ENCODE measurements around the gene RHBDD1. TPM values are rescaled to one million over a fixed set of nuclear protein-coding genes. Genes with fewer than 3 reads are reported as not detected.

Gene RHBDD1
- total RNA-seq, 2 donors from 2014 or later: 35.5 to 40.4 TPM

DNA sequence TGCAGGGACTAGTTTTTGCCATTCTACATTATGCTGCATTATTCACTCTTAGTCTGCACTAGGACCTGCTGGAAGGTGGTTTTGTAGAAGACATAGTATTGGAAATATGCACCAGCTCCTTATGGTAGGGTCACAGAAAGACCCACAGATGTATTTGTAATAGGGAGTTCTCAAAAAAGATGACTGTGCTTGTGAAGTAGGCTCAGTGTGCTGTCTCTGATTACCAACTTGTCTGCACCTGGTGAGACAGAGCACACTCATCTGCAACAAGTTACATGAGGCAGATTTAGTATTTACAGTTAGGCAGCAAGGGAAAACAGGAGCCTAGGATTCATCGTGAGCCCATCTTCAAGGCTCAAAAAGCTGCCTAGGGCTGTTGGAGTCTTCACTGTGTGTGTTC, 29.4 kb downstream of the RHBDD1 start:
- no peak for ATAC-seq
- H3K36me3 Mint-ChIP-seq: peaks cover 33 to 39% of the 10 kb centered on the region in 2 donors
- no peak for DNase-seq (ENCODE audit: low spot score in 2 of 2)
- H3K9me3 Mint-ChIP-seq: no peaks in the 10 kb centered on the region
- no peak overlapping the region for H3K27ac Mint-ChIP-seq

DNA sequence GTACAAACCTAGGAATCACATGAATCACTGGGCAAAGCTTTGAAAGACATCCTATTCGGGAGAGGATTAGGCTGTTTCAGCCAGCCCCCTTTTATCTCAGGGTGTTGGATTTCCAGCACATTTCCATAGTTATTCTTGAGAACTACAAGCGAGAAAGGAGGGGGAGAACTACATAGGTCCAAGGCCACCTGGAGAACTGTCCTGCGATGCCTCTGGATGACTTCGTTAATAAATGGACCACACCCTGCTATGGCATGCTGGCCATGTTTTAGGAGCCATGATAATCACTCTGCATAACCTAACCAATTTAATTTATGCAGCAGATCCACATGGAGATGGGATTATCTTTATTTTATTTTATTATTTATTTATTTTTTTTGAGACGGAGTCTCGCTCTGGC, 29.9 kb downstream of the RHBDD1 start:
- H3K27ac Mint-ChIP-seq: no peak overlapping the region
- ATAC-seq (no peak), DNase-seq (ENCODE audit: low spot score in 2 of 2) (no peak)
- H3K36me3 Mint-ChIP-seq: peaks cover 37 to 39% of the 10 kb centered on the region in 2 donors
- no peaks in the 10 kb centered on the region for H3K9me3 Mint-ChIP-seq

GRCh38 chr2:226868331-226869162, 32.7 kb downstream of the RHBDD1 start:
- Mint-ChIP-seq H3K36me3 (peaks cover 39 to 43% of the 10 kb centered on the region in 2 donors), H3K27ac (peak overlapping the region in 1 of 2 donors; percentile 25), H3K9me3 (peaks cover 0 to 4% of the 10 kb centered on the region in 2 donors)
- ATAC-seq (no peak), DNase-seq (ENCODE audit: low spot score in 2 of 2) (no peak)

- DNase-seq (ENCODE audit: low spot score in 2 of 2): no peak
- Mint-ChIP-seq H3K27ac (no peak overlapping the region), H3K9me3 (peaks cover 0 to 5% of the 10 kb centered on the region in 2 donors), H3K36me3 (peaks cover 33 to 43% of the 10 kb centered on the region in 2 donors)
- ATAC-seq: no peak
Measured at GRCh38 chr2:226869371-226869770, 33.5 kb downstream of the RHBDD1 start.

GRCh38 chr2:226873051-226873620, 37.3 kb downstream of the RHBDD1 start:
- H3K9me3 Mint-ChIP-seq: peaks cover 0 to 10% of the 10 kb centered on the region in 2 donors
- ATAC-seq: peak; percentile 53 to 60
- H3K27ac Mint-ChIP-seq: peak overlapping the region; percentile 85 to 88
- DNase-seq (ENCODE audit: low spot score in 2 of 2): no peak
- peaks cover 35 to 44% of the 10 kb centered on the region in 2 donors for H3K36me3 Mint-ChIP-seq

GRCh38 chr2:226873826-226874225, 38.0 kb downstream of the RHBDD1 start:
- Mint-ChIP-seq H3K9me3 (peaks cover 4 to 10% of the 10 kb centered on the region in 2 donors), H3K36me3 (peaks cover 35 to 38% of the 10 kb centered on the region in 2 donors), H3K27ac (peak overlapping the region; percentile 85 to 88)
- DNase-seq (ENCODE audit: low spot score in 2 of 2): no peak
- ATAC-seq: peak; percentile 87 to 91

- Mint-ChIP-seq H3K27ac (peak overlapping the region in 1 of 2 donors; percentile 85), H3K36me3 (peaks cover 30% of the 10 kb centered on the region in 2 donors), H3K9me3 (peaks cover 4 to 10% of the 10 kb centered on the region in 2 donors)
- no peak for DNase-seq (ENCODE audit: low spot score in 2 of 2)
- ATAC-seq: no peak
Measured at GRCh38 chr2:226874749-226875148, 38.9 kb downstream of the RHBDD1 start.

DNA sequence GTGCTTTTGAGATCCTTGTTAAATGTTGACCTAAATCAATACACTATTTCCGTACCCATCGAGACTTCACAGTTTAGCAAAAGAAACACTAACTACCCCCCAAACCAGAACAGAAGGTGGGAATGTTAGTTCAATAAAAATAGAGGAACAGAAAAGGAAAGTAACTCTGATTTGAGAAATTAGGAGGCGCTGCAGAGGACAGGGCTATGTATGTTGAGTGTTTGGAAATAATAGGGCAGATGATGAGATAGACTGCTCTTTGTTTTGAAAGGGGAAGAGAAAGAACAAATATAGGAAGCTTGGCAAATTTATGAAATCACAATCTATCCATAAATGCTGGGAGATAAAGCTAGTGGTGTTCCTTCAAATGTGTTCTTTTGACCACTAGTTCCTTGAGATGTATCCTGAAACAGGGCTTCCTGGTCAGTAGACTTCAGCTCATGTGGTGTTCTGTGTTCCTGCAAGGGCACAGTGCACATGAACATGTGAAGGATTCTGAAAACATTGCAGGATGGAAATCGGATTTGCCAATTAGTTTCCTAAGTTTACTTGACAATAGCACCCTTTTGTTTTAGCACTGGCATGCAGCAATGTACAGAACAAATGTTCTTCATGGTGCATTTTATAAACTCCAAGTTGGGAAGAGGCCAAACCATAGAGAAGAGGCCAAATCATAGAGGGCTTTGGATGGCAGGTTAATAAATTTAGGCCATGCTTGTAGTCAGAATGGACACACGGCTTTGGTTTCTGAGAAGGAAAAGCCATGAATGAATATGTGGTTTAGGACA, 39.8 kb downstream of the RHBDD1 start:
- peaks cover 31 to 39% of the 10 kb centered on the region in 2 donors for H3K36me3 Mint-ChIP-seq
- no peak for DNase-seq (ENCODE audit: low spot score in 2 of 2)
- H3K27ac Mint-ChIP-seq: no peak overlapping the region
- no peak for ATAC-seq
- peaks cover 4 to 10% of the 10 kb centered on the region in 2 donors for H3K9me3 Mint-ChIP-seq

DNA sequence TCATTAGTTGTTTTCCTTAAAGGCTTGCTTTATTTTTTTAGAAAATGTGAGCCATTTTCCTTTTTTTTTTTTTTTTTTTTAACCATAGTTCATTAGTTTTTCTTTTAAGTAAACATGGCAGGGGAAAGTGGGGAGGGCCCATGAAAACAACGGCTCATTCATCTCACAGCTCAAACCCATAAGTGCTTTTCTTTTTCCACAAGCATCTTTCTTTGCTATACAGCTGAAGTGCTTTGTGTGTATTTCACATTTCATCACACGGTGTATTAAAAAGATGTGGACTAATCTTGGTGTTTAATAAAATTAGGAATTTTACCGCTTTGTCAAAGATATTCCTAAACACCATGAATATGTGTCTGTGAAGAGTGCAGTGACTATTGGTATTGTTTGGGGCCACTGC, 41.6 kb downstream of the RHBDD1 start:
- ATAC-seq: no peak
- no peak for DNase-seq (ENCODE audit: low spot score in 2 of 2)
- no peak overlapping the region for H3K27ac Mint-ChIP-seq
- peaks cover 4 to 10% of the 10 kb centered on the region in 2 donors for H3K9me3 Mint-ChIP-seq
- H3K36me3 Mint-ChIP-seq: peaks cover 38 to 44% of the 10 kb centered on the region in 2 donors

DNA sequence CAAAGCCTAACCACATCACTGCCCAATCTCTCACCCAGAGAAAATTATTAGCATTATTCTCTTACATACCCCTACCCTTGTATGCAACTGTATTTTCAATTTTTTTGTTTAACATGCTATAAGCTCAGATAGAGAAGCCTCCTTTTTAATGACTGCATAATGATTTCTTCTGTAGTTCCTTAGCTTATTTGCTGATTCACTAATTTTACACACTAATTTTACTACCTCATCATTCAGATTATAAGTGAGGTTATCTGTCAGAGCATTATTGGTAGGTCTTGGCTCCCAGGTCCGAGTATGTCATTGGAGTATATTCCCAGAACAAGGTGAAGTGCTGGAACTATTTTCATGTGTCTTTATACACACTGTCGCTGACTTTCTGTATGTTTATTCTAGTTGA, 45.4 kb downstream of the RHBDD1 start:
- H3K9me3 Mint-ChIP-seq: peaks cover 0 to 6% of the 10 kb centered on the region in 2 donors
- DNase-seq (ENCODE audit: low spot score in 2 of 2) (no peak), ATAC-seq (no peak)
- no peak overlapping the region for H3K27ac Mint-ChIP-seq
- H3K36me3 Mint-ChIP-seq: peaks cover 25 to 33% of the 10 kb centered on the region in 2 donors

- no peak for DNase-seq (ENCODE audit: low spot score in 2 of 2)
- Mint-ChIP-seq H3K36me3 (peaks cover 25 to 33% of the 10 kb centered on the region in 2 donors), H3K9me3 (peaks cover 0 to 6% of the 10 kb centered on the region in 2 donors), H3K27ac (no peak overlapping the region)
- no peak for ATAC-seq
Measured at GRCh38 chr2:226882606-226883005, 46.8 kb downstream of the RHBDD1 start.

- DNase-seq (ENCODE audit: low spot score in 2 of 2): no peak
- peaks cover 25 to 26% of the 10 kb centered on the region in 2 donors for H3K36me3 Mint-ChIP-seq
- peaks cover 0 to 6% of the 10 kb centered on the region in 2 donors for H3K9me3 Mint-ChIP-seq
- no peak for ATAC-seq
- H3K27ac Mint-ChIP-seq: no peak overlapping the region
Measured at GRCh38 chr2:226883296-226883795, 47.5 kb downstream of the RHBDD1 start.

- no peak for ATAC-seq
- DNase-seq (ENCODE audit: low spot score in 2 of 2): no peak
- H3K27ac Mint-ChIP-seq: no peak overlapping the region
- H3K36me3 Mint-ChIP-seq: peaks cover 19 to 25% of the 10 kb centered on the region in 2 donors
- H3K9me3 Mint-ChIP-seq: peaks cover 0 to 3% of the 10 kb centered on the region in 2 donors
Measured at GRCh38 chr2:226884166-226884565, 48.3 kb downstream of the RHBDD1 start.

DNA sequence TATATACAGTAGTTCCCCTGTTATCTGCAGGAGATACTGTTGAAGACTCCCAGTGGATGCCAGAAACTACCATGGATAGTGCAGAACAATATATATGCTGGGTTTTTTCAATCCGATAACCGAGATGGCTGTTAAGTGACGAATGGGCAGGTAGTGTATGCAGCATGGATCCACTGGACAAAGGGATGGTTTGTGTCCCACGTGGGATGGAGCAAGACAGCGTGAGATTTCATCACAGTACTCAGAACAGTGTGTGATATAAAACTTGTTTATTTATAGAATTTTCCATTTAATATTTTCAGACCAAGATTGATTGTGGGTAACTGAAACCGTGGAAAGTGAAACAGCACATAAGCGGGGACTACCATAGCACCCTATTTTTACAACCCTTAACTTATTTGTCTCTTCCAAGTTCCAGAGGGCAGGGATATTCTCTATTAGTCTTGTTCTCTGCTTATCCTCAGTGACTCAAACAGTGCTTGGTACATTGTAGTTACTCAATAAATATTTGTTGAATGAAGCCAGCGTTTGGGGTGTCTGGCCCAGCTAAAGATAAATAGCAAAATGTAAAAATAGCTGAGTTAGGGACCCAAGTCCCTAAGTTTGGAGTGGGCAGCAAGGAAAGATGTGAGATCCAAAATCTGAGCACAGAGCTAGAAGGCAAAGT, 50.0 kb downstream of the RHBDD1 start:
- H3K36me3 Mint-ChIP-seq: peaks cover 6 to 14% of the 10 kb centered on the region in 2 donors

GRCh38 chr2:226887940-226888339, 52.1 kb downstream of the RHBDD1 start:
- no peak overlapping the region for H3K27ac Mint-ChIP-seq
- H3K36me3 Mint-ChIP-seq: peaks cover 0 to 8% of the 10 kb centered on the region in 2 donors
- DNase-seq (ENCODE audit: low spot score in 2 of 2): no peak
- no peaks in the 10 kb centered on the region for H3K9me3 Mint-ChIP-seq
- ATAC-seq: no peak

More for the DNA sequence above, 50.0 kb downstream of the RHBDD1 start:
- Mint-ChIP-seq H3K27ac (no peak overlapping the region), H3K9me3 (peaks cover 0 to 3% of the 10 kb centered on the region in 2 donors)
- no peak for ATAC-seq
- no peak for DNase-seq (ENCODE audit: low spot score in 2 of 2)

DNA sequence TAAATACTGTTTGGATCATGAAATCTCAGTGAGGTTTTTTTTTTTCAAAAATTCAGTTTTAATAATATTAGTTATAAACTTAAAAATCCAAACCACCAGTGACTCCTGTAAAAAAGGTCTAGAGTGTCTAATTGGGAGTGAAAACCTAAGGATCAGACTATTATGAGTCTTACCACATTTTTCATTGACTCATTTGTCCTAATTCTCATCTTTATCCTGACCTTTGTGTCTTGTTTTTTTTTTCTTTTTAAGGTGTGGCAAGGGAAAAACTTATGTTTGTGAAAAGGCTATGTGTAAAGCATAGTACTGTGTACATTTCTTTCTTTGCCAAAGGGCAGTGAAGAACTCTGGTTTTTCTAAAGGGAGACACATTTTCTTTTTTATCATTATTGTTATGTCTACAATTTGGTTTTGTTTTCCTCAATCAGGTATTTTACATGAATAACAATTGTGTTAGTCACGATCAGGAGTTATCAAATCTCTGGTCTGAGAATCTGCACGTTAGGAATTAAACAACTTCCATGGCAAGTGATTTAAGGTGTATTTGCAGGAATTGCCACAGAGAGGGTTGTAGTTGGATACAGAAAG, 52.6 kb downstream of the RHBDD1 start:
- no peak overlapping the region for H3K27ac Mint-ChIP-seq
- H3K36me3 Mint-ChIP-seq: peaks cover 0 to 8% of the 10 kb centered on the region in 2 donors
- ATAC-seq (no peak), DNase-seq (ENCODE audit: low spot score in 2 of 2) (no peak)
- no peaks in the 10 kb centered on the region for H3K9me3 Mint-ChIP-seq
